Measurements from ENCODE around the gene AKIRIN2. TPM values are rescaled to one million over a fixed set of nuclear protein-coding genes. Genes with fewer than 3 reads are reported as not detected.

AKIRIN2 gene
- total and polyA plus RNA-seq, 9 of the 15 experiments (the other 6 are each of a cell fraction or from before 2014, with no cell fraction given): 5.8 to 63.9 (median 28.1) TPM

GRCh38 chr6:87674290-87674689, 27.7 kb downstream of the AKIRIN2 start (continued):
- TF ChIP-seq ZNF140 (CRISPR knock-in tag; IDR thresholded peaks at IDR 0.05) (no peak), EP400 (IDR thresholded peaks at IDR 0.05) (peak; percentile 17; the same call in 1 of the 2 replicates), NFE2 (IDR thresholded peaks at IDR 0.05; ENCODE audit: low read depth) (peak; percentile 91), ZNF589 (CRISPR knock-in tag; IDR thresholded peaks at IDR 0.05; ENCODE audit: low read depth) (no peak)

GRCh38 chr6:87673237-87673636, 28.8 kb downstream of the AKIRIN2 start:
- 100% methylated on average over 4 of the region's 5 CpGs for WGBS (ENCODE audit: insufficient coverage, low coverage, missing lambda C conversion rate)
- Histone ChIP-seq H2AFZ (ENCODE audit: low read depth, low read length) (no peak overlapping the region), H3K4me1 (replicated peaks in 1 of 2; ENCODE audit: control insufficient read depth in 2 of 2, insufficient read depth in 2 of 2, low read length in 2 of 2) (0 out of 5 replicates have a peak, but pooled peaks cover 0 to 2% of the 10 kb centered on the region in 2 experiments), H3K9me1 (ENCODE audit: control insufficient read depth, insufficient read depth, low read length) (no peaks in the 10 kb centered on the region), H3K4me3 (no peak overlapping the region), H3K36me3 (ENCODE audit: control insufficient read depth, insufficient read depth, low read length) (peaks cover 66% of the 10 kb centered on the region), H3K4me2 (ENCODE audit: insufficient read depth, low read length) (no peak overlapping the region), H3K27ac (ENCODE audit: extremely low read depth, low read depth, low read length) (no peak overlapping the region), H3K27me3 (ENCODE audit: control insufficient read depth in 2 of 2, insufficient read depth in 2 of 2, low read length in 2 of 2) (no peaks in the 10 kb centered on the region), H3K79me2 (ENCODE audit: control insufficient read depth, insufficient read depth, low read length) (no peaks in the 10 kb centered on the region), H3K9ac (ENCODE audit: insufficient read depth in 1 of 2, low read depth in 2 of 2, low read length in 2 of 2) (no peak overlapping the region), H3K9me3 (replicated peaks; ENCODE audit: control insufficient read depth, insufficient read depth, low read depth, low read length) (no peaks in the 10 kb centered on the region), H4K20me1 (replicated peaks; ENCODE audit: control insufficient read depth, insufficient read depth, low read length) (0 out of 2 replicates have a peak, but pooled peaks cover 3% of the 10 kb centered on the region)
- no TSS peak for BruUV-seq (replicated peaks)
- in situ Hi-C loops (cut with MboI) (no loop called here), intact Hi-C loops (cut with micrococcal nuclease) (no loop called here)
- ChIA-PET CTCF (ENCODE audit: low intra/inter-chr PET ratio) (no interaction called here), POLR2A (interaction anchor here (0.9 to 2.0 kb wide), 2 partner anchors 11 to 26 kb away, joined by 4 to 10 read pairs; no protein-coding TSS in a partner anchor)
- ATAC-seq (no peak; the same call in 2 of the 3 replicates), FAIRE-seq (no peak), DNase-seq (ENCODE audit: extremely low read depth in 1 of 4, low spot score in 3 of 4) (no peak)
- TF ChIP-seq MLLT1 (IDR thresholded peaks at IDR 0.05) (no peak), TAF9B (IDR thresholded peaks at IDR 0.05; ENCODE audit: partially characterized antibody) (no peak), RNF2 (IDR thresholded peaks at IDR 0.05) (no peak), HMG20B (CRISPR knock-in tag; IDR thresholded peaks at IDR 0.05) (no peak), ZNF75A (CRISPR knock-in tag; IDR thresholded peaks at IDR 0.05) (no peak), E2F4 (CRISPR knock-in tag; IDR thresholded peaks at IDR 0.05; ENCODE audit: low read depth) (no peak), STAT5B (CRISPR knock-in tag; IDR thresholded peaks at IDR 0.05) (no peak), RBBP5 (IDR thresholded peaks at IDR 0.05; ENCODE audit: borderline replicate concordance, insufficient read depth, low read length, poor library complexity, severe bottlenecking) (no peak), MIER1 (IDR thresholded peaks at IDR 0.05; ENCODE audit: low read depth) (no peak), AFF4 (CRISPR knock-in tag; IDR thresholded peaks at IDR 0.05) (no peak), YY1 (IDR thresholded peaks at IDR 0.05; ENCODE audit: borderline replicate concordance in 1 of 3, control insufficient read depth in 1 of 3, extremely low read depth in 1 of 3, insufficient read depth in 3 of 3, insufficient read length in 1 of 3, insufficient replicate concordance in 2 of 3, low read depth in 1 of 3, low read length in 2 of 3) (no peak)
